Activated naive CD4-positive, alpha-beta T cell (primary cell): ENCODE measurements around the gene GEMIN4.
"Not testable (repeated sequence)": the region's sequence is repeated elsewhere in the genome, so short reads cannot be mapped to it uniquely, and the experiment has no call there.

ENCODE experiments used
- DNase-seq, 4 experiments: peaks; one replicate each; lab custom pipeline; 2025; lab: John Stamatoyannopoulos, UW

GEMIN4 gene

DNA sequence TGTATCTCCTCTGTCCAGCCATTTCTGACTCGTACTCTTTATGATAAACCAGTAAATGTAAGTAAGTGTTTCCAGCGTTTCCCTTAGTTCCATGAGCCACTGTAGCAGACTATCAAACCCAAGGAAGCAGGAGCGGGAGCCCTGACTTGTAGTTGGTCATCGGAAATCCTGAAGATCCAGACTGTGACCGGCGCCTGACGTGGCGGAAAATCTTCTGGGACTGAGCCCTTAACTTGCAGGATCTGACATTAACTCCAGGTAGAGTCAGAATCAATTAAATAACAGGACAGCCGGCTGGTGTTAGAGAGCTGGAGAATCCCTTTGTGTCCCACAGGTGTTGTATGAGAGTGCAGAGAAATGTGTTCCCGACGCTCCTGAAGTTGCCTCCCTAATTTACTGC lies 26.0 kb upstream of the GEMIN4 start:
- DNase-seq: no peak

GRCh38 chr17:774313-774584 lies 22.2 kb upstream of the GEMIN4 start:
- no peak for DNase-seq

DNA sequence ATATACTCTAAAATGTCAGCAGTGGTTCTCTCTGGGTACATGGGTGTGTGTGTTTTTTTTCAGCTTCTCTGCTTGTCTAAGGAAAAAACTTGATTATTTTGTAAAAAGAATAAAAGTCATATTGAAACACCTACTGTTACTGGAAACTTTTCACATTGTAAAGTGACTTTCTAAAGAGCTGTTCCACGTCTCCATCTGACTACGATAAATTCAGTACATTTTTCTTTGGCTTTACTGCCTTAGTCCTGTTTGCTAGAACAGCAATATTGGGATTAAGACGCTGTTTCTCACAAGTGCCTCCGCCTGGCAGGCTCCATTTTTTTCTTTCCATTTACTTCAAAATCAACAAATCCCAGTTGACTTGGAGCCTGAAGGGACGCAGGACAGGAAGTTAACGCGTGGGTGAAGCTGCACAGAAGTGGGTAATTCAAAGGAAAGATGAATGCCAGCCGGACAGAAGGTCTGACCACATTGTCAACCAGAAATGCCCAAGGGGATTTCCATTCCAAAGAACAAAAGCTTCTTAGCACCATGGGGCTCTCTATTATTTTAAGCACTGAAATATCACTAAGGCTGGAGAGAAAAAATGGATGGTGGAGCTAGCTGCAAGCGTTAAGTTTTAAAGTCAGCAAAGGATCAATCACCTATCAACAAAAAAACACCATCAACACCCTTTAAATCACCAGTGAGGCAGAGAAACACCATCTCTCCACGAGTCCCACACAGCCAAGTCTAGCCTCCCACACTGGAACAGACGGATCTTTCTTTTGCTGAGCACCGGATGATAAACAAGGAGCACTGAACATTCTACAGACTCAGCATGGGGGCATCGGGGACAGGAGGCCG lies 21.6 kb upstream of the GEMIN4 start:
- no peak for DNase-seq

- no peak for DNase-seq
Observed at GRCh38 chr17:773016-773415, 21.0 kb upstream of the GEMIN4 start.

GRCh38 chr17:767076-767475 lies 15.0 kb upstream of the GEMIN4 start:
- no peak for DNase-seq

- DNase-seq: no peak
Observed at GRCh38 chr17:760371-760770, 8.3 kb upstream of the GEMIN4 start.

DNA sequence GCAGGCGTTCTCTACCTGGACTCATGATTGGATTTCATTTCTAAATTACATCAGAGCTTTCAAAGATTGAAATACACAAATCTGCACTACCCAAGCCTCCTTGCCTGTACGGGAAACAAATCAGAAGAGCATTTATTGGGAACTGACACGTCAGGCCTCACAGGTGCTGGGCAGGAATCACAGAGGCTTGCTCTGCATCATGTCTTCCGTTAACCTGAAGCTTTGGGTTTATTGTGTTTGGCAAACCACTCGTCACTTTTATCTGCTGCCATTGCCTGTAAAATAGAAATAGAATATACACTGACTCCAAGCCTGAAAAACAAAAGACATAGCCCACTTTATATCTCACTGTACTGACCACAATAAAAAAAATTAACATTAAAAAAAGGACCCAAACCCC lies 7.9 kb upstream of the GEMIN4 start:
- no peak for DNase-seq

- not testable (repeated sequence) for DNase-seq
Observed at GRCh38 chr17:756010-756567, 4.0 kb upstream of the GEMIN4 start.

- DNase-seq: not testable (repeated sequence)
Observed at GRCh38 chr17:755319-755961, 3.4 kb upstream of the GEMIN4 start.

DNA sequence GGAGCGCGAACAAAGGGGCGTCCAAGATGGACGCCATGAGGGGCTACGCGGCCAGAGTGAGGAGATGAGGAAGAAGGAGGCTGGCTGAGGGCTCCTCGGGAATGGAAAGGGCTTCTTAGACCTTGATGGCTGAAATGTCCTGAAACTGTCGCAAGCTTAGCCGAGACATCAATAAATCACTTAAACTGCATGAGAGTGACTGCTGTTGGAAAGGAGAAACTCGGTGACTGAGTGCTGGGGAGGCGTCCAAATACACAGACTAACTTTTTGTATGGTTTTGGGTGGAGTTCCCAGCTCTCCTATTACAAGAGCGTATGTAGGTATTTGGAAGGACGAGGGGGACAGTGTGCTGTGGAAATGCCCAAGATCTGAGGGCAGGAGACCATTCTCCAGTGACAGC lies 1.4 kb upstream of the GEMIN4 start:
- no peak for DNase-seq

- DNase-seq: peak in 2 of 4 experiments; percentile 55
Observed at GRCh38 chr17:752620-753219, 656 bp upstream of the GEMIN4 start.

GRCh38 chr17:751269-752001 lies 629 bp downstream of the GEMIN4 start:
- DNase-seq: peak in 3 of 4 experiments; percentile 32 to 48 (median 41)

DNA sequence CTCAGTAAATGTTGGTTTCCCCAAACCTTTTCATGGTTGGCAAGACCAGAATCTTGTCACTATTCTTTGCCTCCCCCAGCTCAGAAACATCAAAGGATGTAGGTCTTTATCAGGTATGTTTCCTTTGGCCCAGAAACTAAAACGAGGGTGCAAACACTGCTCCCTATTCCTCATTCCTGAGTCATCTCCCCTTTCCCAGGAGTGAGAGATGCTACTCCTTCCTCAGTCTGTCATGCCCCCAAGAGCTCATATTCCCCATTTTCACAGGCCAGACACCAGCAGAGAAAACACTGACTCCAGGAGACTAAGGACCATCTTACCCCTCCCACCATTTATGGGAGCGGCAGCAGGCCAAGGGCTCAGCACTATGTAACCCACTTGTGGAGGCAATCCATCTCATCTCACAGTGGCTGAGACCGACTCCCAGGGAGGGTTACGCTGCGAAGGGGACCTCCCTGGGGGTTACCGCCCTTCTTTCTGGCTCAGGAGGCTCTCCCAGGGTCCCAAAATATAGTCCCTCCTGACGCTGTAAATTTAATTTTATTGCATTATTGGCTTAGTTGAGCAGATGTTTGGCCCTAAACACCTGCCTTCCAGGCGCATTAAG lies 1.5 kb downstream of the GEMIN4 start:
- DNase-seq: no peak

GRCh38 chr17:749359-749758 lies 2.7 kb downstream of the GEMIN4 start:
- DNase-seq: not testable (repeated sequence)

- not testable (repeated sequence) for DNase-seq
Observed at GRCh38 chr17:748604-749003, 3.5 kb downstream of the GEMIN4 start.

GRCh38 chr17:746783-747629 lies 5.1 kb downstream of the GEMIN4 start:
- no peak for DNase-seq

GRCh38 chr17:746181-746580 lies 5.9 kb downstream of the GEMIN4 start:
- DNase-seq: no peak

- DNase-seq: no peak
Observed at GRCh38 chr17:745406-745805, 6.7 kb downstream of the GEMIN4 start.

DNA sequence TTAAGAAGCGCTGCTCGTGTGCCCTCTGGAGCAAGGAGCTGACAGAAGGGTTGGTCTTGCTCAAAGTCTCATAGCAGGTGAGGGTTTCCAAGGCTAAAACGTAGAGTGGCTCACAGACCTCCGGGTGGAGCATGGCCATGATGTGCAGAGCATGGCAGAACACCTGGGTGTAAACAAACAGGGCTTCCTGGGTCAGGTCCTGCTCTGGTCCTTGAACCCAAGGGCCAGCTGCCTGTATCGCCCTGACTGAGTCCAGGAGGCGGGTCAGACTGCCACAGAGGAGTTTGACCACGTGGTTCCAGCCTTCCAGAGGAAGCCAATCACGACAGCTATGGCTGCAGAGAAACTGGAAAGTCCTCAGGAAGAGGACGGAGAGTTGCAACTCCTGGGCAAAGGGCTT lies 7.1 kb downstream of the GEMIN4 start:
- DNase-seq: no peak

DNA sequence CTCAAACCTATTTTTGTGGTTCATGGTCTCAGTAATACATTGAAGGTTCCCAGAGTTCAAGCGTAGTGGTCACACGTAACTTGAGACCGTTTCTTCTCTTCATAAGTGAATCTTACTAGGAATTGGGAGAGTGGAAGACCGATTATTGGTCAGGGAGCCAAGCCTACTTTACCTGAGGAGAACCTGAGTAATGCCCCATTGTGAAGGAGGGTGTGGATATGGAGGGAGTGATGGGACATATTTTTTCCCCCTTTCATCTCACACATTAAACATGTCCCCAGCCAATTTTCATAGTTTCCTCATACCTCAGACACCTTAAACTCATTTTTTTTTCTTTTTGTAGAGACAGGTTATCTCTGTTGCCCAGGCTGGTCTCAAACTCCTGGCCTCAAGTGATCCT lies 8.9 kb downstream of the GEMIN4 start:
- DNase-seq: no peak
